ENCODE results near the gene AXIN1. TPM values are rescaled to one million over a fixed set of nuclear protein-coding genes. Genes with fewer than 3 reads are reported as not detected.
"Not testable (repeated sequence)": the region's sequence is repeated elsewhere in the genome, so short reads cannot be mapped to it uniquely, and the experiment has no call there.

The AXIN1 gene
- total RNA-seq, 2 donors from 2014 or later = 20.1 to 29.1 TPM

- Mint-ChIP-seq H3K36me3 (no peaks in the 10 kb centered on the region), H3K27me3 (no peaks in the 10 kb centered on the region), H3K9me3 (no peaks in the 10 kb centered on the region), H3K4me3 (no peak overlapping the region), H3K4me1 (ENCODE audit: low read depth in 2 of 2) (peaks cover 14 to 18% of the 10 kb centered on the region in 2 donors), H3K27ac (no peak overlapping the region)
- DNase-seq (ENCODE audit: low spot score) (no peak), ATAC-seq (no peak)
These were observed 36.8 kb upstream of the AXIN1 start for GRCh38 chr16:389352-389751.

DNA sequence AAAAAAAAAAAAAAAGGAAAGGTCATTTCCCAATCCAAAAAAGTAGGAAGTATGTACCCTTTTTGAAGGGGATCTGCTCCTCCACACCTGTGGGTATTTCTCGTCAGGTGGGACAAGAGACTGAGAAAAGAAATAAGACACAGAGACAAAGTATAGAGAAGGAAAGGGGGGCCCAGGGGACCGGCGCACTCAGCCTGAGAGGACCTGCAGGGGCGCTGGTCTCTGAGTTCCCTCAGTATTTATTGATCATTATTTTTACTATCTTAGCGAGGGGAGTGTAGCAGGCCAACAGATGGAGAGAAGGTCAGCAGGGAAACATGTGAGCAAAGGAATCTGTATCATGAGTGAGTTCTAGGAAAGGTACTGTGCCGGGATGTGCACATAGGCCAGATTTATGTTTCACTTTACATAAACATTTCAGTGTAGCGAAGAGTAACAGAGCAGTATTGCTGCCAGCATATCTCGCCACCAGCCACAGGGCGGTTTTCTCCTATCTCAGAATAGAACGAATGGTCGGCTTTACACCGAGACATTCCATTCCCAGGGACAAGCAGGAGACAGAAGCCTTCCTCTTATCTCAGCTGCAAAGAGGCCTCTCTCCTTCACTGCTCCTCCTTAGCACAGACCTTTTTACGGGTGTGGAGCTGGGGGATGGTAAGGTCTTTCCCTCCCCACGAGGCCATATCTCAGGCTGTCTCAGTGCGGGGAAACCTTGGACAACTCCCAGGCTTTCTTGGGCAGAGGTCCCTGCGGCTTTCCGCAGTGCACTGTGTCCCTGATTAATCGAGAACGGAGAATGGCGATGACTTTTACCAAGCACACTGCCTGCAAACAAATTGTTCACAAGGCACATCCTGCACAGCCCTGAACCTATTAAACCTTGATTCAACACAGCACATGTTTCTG, 35.5 kb upstream of the AXIN1 start:
- ATAC-seq, H3K9me3 Mint-ChIP-seq: not testable (repeated sequence)

DNA sequence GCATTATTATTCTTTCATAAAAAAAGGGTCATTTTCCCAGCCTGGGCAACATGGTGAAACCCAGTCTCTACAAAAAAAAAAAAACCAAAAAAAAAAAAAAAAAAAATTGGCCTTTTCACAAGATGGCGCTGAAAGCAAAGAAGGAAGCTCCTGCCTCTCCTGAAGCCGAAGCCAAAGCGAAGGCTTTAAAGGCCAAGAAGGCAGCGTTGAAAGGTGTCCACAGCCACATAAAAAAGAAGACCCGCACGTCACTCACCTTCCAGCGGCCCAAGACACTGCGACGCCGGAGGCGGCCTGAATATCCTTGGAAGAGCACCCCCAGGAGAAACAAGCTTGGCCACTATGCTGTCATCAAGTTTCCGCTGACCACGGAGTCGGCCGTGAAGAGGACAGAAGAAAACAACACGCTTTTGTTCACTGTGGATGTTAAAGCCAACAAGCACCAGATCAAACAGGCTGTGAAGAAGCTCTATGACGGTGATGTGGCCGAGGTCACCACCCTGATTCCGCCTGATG, 34.2 kb upstream of the AXIN1 start:
- no peaks in the 10 kb centered on the region for H3K9me3 Mint-ChIP-seq

More for the DNA sequence above, 35.5 kb upstream of the AXIN1 start:
- not testable (repeated sequence) for DNase-seq (ENCODE audit: low spot score); H3K36me3 Mint-ChIP-seq; H3K27ac Mint-ChIP-seq; H3K27me3 Mint-ChIP-seq; H3K4me3 Mint-ChIP-seq
- peaks cover 19 to 24% of the 10 kb centered on the region in 2 donors for H3K4me1 Mint-ChIP-seq (ENCODE audit: low read depth in 2 of 2)

GRCh38 chr16:383326-384051, 31.0 kb upstream of the AXIN1 start:
- Mint-ChIP-seq H3K27ac (peak overlapping the region; percentile 58 to 81), H3K36me3 (no peaks in the 10 kb centered on the region), H3K4me1 (ENCODE audit: low read depth in 2 of 2) (peaks cover 12 to 14% of the 10 kb centered on the region in 2 donors), H3K9me3 (no peaks in the 10 kb centered on the region), H3K27me3 (peaks cover 0 to 4% of the 10 kb centered on the region in 2 donors), H3K4me3 (peak overlapping the region; percentile 71)
- ATAC-seq = peak in 1 of 2 donors; percentile 44
- DNase-seq (ENCODE audit: low spot score) = no peak

More for the DNA sequence above, 34.2 kb upstream of the AXIN1 start:
- Mint-ChIP-seq H3K27me3 (peaks cover 0 to 4% of the 10 kb centered on the region in 2 donors), H3K27ac (no peak overlapping the region), H3K36me3 (no peaks in the 10 kb centered on the region), H3K4me1 (ENCODE audit: low read depth in 2 of 2) (peaks cover 9 to 11% of the 10 kb centered on the region in 2 donors), H3K4me3 (no peak overlapping the region)
- ATAC-seq (no peak), DNase-seq (ENCODE audit: low spot score) (no peak)

- Mint-ChIP-seq H3K4me1 (ENCODE audit: low read depth in 2 of 2) (peaks cover 12 to 14% of the 10 kb centered on the region in 2 donors), H3K27ac (peak within 1 kb of the TSS; percentile 58 to 81), H3K27me3 (peaks cover 0 to 4% of the 10 kb centered on the region in 2 donors), H3K4me3 (peak within 1 kb of the TSS; percentile 71), H3K36me3 (no peaks in the 10 kb centered on the region), H3K9me3 (no peaks in the 10 kb centered on the region)
- DNase-seq (ENCODE audit: low spot score) (peak; percentile 84), ATAC-seq (peak; percentile 89 to 93)
These were observed 29.5 kb upstream of the AXIN1 start, which contains the start of gene PGAP6 for GRCh38 chr16:381789-382717. PGAP6 (minus strand) TSS chr16:381978; CDS start chr16:381821, 157 bp downstream.

GRCh38 chr16:381012-381788, 28.7 kb upstream of the AXIN1 start:
- peak; percentile 1 to 55 for ATAC-seq
- H3K9me3 Mint-ChIP-seq = no peaks in the 10 kb centered on the region
- H3K4me3 Mint-ChIP-seq = peak overlapping the region; percentile 47
- no peak for DNase-seq (ENCODE audit: low spot score)
- H3K36me3 Mint-ChIP-seq = no peaks in the 10 kb centered on the region
- peaks cover 0 to 4% of the 10 kb centered on the region in 2 donors for H3K27me3 Mint-ChIP-seq
- H3K27ac Mint-ChIP-seq = no peak overlapping the region
- peaks cover 12 to 14% of the 10 kb centered on the region in 2 donors for H3K4me1 Mint-ChIP-seq (ENCODE audit: low read depth in 2 of 2)

GRCh38 chr16:380762-381011, 28.2 kb upstream of the AXIN1 start:
- H3K27ac Mint-ChIP-seq = no peak overlapping the region
- H3K4me3 Mint-ChIP-seq = peak overlapping the region; percentile 47
- peaks cover 0 to 4% of the 10 kb centered on the region in 2 donors for H3K27me3 Mint-ChIP-seq
- DNase-seq (ENCODE audit: low spot score) (no peak), ATAC-seq (no peak)
- no peaks in the 10 kb centered on the region for H3K36me3 Mint-ChIP-seq
- no peaks in the 10 kb centered on the region for H3K9me3 Mint-ChIP-seq
- H3K4me1 Mint-ChIP-seq (ENCODE audit: low read depth in 2 of 2) = peaks cover 12 to 14% of the 10 kb centered on the region in 2 donors

- H3K27me3 Mint-ChIP-seq = peaks cover 0 to 4% of the 10 kb centered on the region in 2 donors
These were observed 27.6 kb upstream of the AXIN1 start for GRCh38 chr16:379961-380761.

GRCh38 chr16:379183-379960, 26.8 kb upstream of the AXIN1 start:
- ATAC-seq = no peak
- no peaks in the 10 kb centered on the region for H3K36me3 Mint-ChIP-seq
- H3K4me3 Mint-ChIP-seq = no peak overlapping the region
- no peaks in the 10 kb centered on the region for H3K9me3 Mint-ChIP-seq
- DNase-seq (ENCODE audit: low spot score) = no peak
- H3K4me1 Mint-ChIP-seq (ENCODE audit: low read depth in 2 of 2) = peaks cover 12 to 14% of the 10 kb centered on the region in 2 donors
- peaks cover 0 to 4% of the 10 kb centered on the region in 2 donors for H3K27me3 Mint-ChIP-seq
- H3K27ac Mint-ChIP-seq = no peak overlapping the region

More at GRCh38 chr16:379961-380761, 27.6 kb upstream of the AXIN1 start:
- no peak for DNase-seq (ENCODE audit: low spot score)
- Mint-ChIP-seq H3K36me3 (no peaks in the 10 kb centered on the region), H3K4me3 (peak overlapping the region; percentile 47), H3K9me3 (no peaks in the 10 kb centered on the region), H3K4me1 (ENCODE audit: low read depth in 2 of 2) (peaks cover 12 to 14% of the 10 kb centered on the region in 2 donors), H3K27ac (no peak overlapping the region)
- ATAC-seq = no peak

DNA sequence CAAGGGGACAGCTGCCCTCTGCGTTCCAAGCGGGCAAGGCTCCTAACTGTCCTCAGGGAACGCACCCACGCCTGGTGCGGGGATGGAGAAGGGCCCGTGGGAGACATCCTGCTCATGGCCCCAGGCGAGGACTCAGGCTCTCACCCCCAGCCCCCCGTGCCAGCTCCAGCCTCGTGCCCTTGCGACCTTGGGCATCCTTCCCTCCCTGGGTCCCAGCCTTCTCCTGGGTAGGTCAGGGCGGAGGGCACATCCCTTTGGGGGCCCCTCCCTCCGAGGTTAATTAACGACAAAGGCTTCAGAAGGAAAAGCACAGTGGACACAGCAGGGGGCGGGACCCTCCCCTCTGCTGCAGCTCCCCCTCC, 26.3 kb upstream of the AXIN1 start:
- ATAC-seq = no peak
- H3K36me3 Mint-ChIP-seq = no peaks in the 10 kb centered on the region
- peaks cover 12 to 14% of the 10 kb centered on the region in 2 donors for H3K4me1 Mint-ChIP-seq (ENCODE audit: low read depth in 2 of 2)
- no peaks in the 10 kb centered on the region for H3K9me3 Mint-ChIP-seq
- no peak for DNase-seq (ENCODE audit: low spot score)
- H3K27ac Mint-ChIP-seq = no peak overlapping the region
- H3K4me3 Mint-ChIP-seq = no peak overlapping the region
- H3K27me3 Mint-ChIP-seq = peaks cover 0 to 4% of the 10 kb centered on the region in 2 donors

GRCh38 chr16:378113-378820, 25.7 kb upstream of the AXIN1 start:
- DNase-seq (ENCODE audit: low spot score); H3K27me3 Mint-ChIP-seq; H3K36me3 Mint-ChIP-seq; H3K27ac Mint-ChIP-seq; H3K9me3 Mint-ChIP-seq; H3K4me3 Mint-ChIP-seq; ATAC-seq: not testable (repeated sequence)
- peaks cover 8 to 10% of the 10 kb centered on the region in 2 donors for H3K4me1 Mint-ChIP-seq (ENCODE audit: low read depth in 2 of 2)

Measured in natural killer cell treated with Interleukin-12 subunit alpha and Interleukin-12 subunit beta and Interleukin-15 and Interleukin-18, amount 100 ng/mL, for 72 hours (primary cell).